GM10248 (cell line): ENCODE data around the gene CWF19L2.
"Not testable (repeated sequence)": the region's sequence is repeated elsewhere in the genome, so short reads cannot be mapped to it uniquely, and the experiment has no call there.

Experiments
- CTCF ChIA-PET: fragments of 300-600 bp; sonication (Branson Sonifier 250); formaldehyde crosslinking; extraction: SDS; loops from one replicate; lab custom pipeline; 2021; ENCODE audit warnings: antibody characterized with exemption; lab: Yijun Ruan, JAX
- POLR2A ChIA-PET: fragments of 350-650 bp; sonication (Branson Sonifier 250); formaldehyde crosslinking; extraction: SDS; loops from one replicate; lab custom pipeline; 2020; ENCODE audit warnings: antibody characterized with exemption; lab: Yijun Ruan, JAX
- DNase-seq: peaks from one replicate; pipeline ENCODE4 v3.0.0; 2012; ENCODE audit errors: extremely low spot score
- CTCF ChIP-seq: IDR thresholded peaks from 2 replicates; pipeline ENCODE4 v1.5.1; 2012; ENCODE audit warnings: mild to moderate bottlenecking, low read depth; ENCODE audit errors: extremely low read depth, missing control alignments, control extremely low read depth

The CWF19L2 gene

GRCh38 chr11:107405260-107405659, 52.4 kb downstream of the CWF19L2 start:
- no peak for DNase-seq
- POLR2A ChIA-PET, result no interaction called here
- CTCF ChIA-PET, result interaction anchor here (0.8 to 1.4 kb wide), 2 partner anchors 11 to 14 kb away, joined by 3 read pairs; no protein-coding TSS in a partner anchor
- no peak for TF ChIP-seq CTCF

- POLR2A ChIA-PET, DNase-seq, CTCF ChIA-PET: not testable (repeated sequence)
Observed at GRCh38 chr11:107401131-107401530, 56.5 kb downstream of the CWF19L2 start.

GRCh38 chr11:107397357-107397756, 60.3 kb downstream of the CWF19L2 start:
- no peak for TF ChIP-seq CTCF
- ChIA-PET POLR2A (no interaction called here), CTCF (no interaction called here)
- no peak for DNase-seq

- no peak for DNase-seq
- CTCF ChIA-PET, result no interaction called here
- no peak for TF ChIP-seq CTCF
- POLR2A ChIA-PET, result no interaction called here
Observed at GRCh38 chr11:107392611-107393010, 65.0 kb downstream of the CWF19L2 start.

GRCh38 chr11:107390701-107391100, 66.9 kb downstream of the CWF19L2 start:
- CTCF ChIA-PET, result interaction anchor here (1.3 kb wide), 1 partner anchor 22 kb away, joined by 3 read pairs; no protein-coding TSS in a partner anchor
- POLR2A ChIA-PET, DNase-seq: not testable (repeated sequence)

- ChIA-PET CTCF (no interaction called here), POLR2A (no interaction called here)
- TF ChIP-seq CTCF, result no peak
- no peak for DNase-seq
Observed at GRCh38 chr11:107387666-107388065, 70.0 kb downstream of the CWF19L2 start.

- DNase-seq, result no peak
- TF ChIP-seq CTCF, result no peak
- CTCF ChIA-PET, result interaction anchor here (1.0 to 1.3 kb wide), 4 partner anchors 9 to 27 kb away, joined by 3 read pairs; no protein-coding TSS in a partner anchor
- POLR2A ChIA-PET, result no interaction called here
Observed at GRCh38 chr11:107385361-107385981, 72.2 kb downstream of the CWF19L2 start.
